ENCODE measurements around the gene BCL6.

The BCL6 gene

GRCh38 chr3:187788984-187789857 lies 44.0 kb upstream of the BCL6 start:
- no peaks in the 10 kb centered on the region for H3K4me1 ChIP-seq
- H3K4me3 ChIP-seq (ENCODE audit: low read depth, low read length) = no peak overlapping the region
- no peaks in the 10 kb centered on the region for H3K9me3 ChIP-seq
- no peak for TF ChIP-seq CTCF (IDR thresholded peaks at IDR 0.05; ENCODE audit: low read depth, low read length)
- no peaks in the 10 kb centered on the region for H3K36me3 ChIP-seq
- DNase-seq = no peak
- H3K27me3 ChIP-seq = no peaks in the 10 kb centered on the region; the same call in none of the 2 replicates

- TF ChIP-seq CTCF (IDR thresholded peaks at IDR 0.05; ENCODE audit: low read depth, low read length) = no peak
- Histone ChIP-seq H3K4me3 (ENCODE audit: low read depth, low read length) (no peak overlapping the region), H3K27me3 (no peaks in the 10 kb centered on the region; the same call in 1 of the 2 replicates), H3K4me1 (no peaks in the 10 kb centered on the region), H3K36me3 (no peaks in the 10 kb centered on the region), H3K9me3 (no peaks in the 10 kb centered on the region)
- DNase-seq = no peak
These were observed 37.8 kb upstream of the BCL6 start for GRCh38 chr3:187783098-187783497.

DNA sequence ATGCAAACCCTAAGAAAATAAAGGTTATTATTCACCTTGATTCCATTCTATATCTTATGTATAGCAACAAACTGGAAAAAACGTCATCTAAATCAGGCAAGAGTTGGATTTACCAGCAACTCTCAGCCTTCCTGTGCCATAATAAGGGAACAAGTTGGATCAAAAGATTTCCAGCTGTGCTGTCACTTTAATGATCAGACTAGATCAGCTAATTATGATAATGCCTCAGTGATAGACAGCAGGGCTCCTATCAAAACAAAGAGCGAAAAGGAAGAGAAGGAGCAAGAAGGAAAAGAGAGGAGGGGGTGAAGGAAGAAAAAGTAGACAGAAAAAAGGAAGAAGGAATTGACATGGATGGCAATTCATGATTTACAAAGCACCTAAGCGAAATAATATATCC lies 36.7 kb upstream of the BCL6 start:
- DNase-seq = no peak
- Histone ChIP-seq H3K27me3 (no peaks in the 10 kb centered on the region; the same call in 1 of the 2 replicates), H3K4me1 (no peaks in the 10 kb centered on the region), H3K9me3 (no peaks in the 10 kb centered on the region), H3K36me3 (no peaks in the 10 kb centered on the region), H3K4me3 (ENCODE audit: low read depth, low read length) (no peak overlapping the region)
- no peak for TF ChIP-seq CTCF (IDR thresholded peaks at IDR 0.05; ENCODE audit: low read depth, low read length)

DNA sequence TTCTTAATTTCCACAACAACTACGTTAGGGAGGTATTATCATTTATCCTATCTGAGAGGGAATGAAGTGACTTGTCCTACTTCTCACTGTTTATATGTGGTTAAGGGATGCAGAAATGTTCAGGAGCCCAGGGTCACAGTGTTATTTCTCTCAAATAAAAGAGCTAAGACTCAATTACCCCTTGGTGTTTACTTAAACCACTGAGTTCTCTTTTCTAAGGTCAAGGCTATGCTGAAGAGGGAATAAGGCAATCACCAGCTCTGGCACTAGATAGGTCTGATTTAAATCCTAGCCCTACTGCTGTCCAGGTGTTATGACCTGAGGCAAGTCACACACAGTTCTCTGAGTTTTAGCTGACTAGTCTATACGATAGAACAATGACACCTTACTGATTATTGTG lies 35.7 kb upstream of the BCL6 start:
- no peaks in the 10 kb centered on the region for H3K36me3 ChIP-seq
- H3K4me3 ChIP-seq (ENCODE audit: low read depth, low read length) = no peak overlapping the region
- H3K4me1 ChIP-seq = no peaks in the 10 kb centered on the region
- no peaks in the 10 kb centered on the region for H3K9me3 ChIP-seq
- no peak for TF ChIP-seq CTCF (IDR thresholded peaks at IDR 0.05; ENCODE audit: low read depth, low read length)
- DNase-seq = no peak
- no peaks in the 10 kb centered on the region for H3K27me3 ChIP-seq

GRCh38 chr3:187778726-187779125 lies 33.5 kb upstream of the BCL6 start:
- no peak for TF ChIP-seq CTCF (IDR thresholded peaks at IDR 0.05; ENCODE audit: low read depth, low read length)
- no peaks in the 10 kb centered on the region for H3K27me3 ChIP-seq
- no peak overlapping the region for H3K4me3 ChIP-seq (ENCODE audit: low read depth, low read length)
- no peaks in the 10 kb centered on the region for H3K9me3 ChIP-seq
- H3K36me3 ChIP-seq = no peaks in the 10 kb centered on the region
- DNase-seq = no peak
- no peaks in the 10 kb centered on the region for H3K4me1 ChIP-seq

DNA sequence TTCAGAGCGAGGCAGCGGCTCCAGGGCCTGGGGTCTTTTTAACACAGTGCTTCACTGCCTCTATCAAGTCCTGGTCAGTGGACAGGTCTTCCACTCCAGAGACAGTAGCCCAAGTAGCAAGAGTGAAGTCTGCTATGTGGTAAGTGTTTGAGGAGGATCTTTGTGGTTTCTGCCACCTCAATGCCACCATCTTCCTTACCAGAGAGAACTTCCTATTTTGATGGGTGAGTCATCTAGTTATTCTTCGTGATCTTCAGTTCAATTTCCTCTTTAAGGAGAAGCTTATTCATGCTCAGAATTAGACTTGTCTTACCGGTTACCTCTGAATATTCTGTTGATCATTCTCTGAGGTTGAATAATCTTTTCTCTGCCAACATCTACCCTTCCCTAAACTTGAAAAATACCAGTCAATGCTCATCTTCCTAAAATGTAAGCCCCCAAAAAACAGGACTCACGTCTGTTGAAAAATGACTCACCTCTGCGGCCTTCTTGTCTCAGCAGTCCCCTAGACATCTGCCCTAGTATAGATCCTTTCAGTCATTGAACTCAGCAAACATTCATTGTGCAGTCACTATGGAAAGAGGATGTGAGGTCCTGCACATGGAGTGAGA lies 32.2 kb upstream of the BCL6 start:
- Histone ChIP-seq H3K4me3 (ENCODE audit: low read depth, low read length) (no peak overlapping the region), H3K36me3 (no peaks in the 10 kb centered on the region), H3K27me3 (no peaks in the 10 kb centered on the region), H3K4me1 (no peaks in the 10 kb centered on the region), H3K9me3 (no peaks in the 10 kb centered on the region)
- no peak for TF ChIP-seq CTCF (IDR thresholded peaks at IDR 0.05; ENCODE audit: low read depth, low read length)
- DNase-seq = no peak
